ENCODE measurements around the gene KRTAP5-8. TPM values are rescaled to one million over a fixed set of nuclear protein-coding genes. Genes with fewer than 3 reads are reported as not detected.

The KRTAP5-8 gene
- total RNA-seq, 2 donors from 2014 or later = not detected

DNA sequence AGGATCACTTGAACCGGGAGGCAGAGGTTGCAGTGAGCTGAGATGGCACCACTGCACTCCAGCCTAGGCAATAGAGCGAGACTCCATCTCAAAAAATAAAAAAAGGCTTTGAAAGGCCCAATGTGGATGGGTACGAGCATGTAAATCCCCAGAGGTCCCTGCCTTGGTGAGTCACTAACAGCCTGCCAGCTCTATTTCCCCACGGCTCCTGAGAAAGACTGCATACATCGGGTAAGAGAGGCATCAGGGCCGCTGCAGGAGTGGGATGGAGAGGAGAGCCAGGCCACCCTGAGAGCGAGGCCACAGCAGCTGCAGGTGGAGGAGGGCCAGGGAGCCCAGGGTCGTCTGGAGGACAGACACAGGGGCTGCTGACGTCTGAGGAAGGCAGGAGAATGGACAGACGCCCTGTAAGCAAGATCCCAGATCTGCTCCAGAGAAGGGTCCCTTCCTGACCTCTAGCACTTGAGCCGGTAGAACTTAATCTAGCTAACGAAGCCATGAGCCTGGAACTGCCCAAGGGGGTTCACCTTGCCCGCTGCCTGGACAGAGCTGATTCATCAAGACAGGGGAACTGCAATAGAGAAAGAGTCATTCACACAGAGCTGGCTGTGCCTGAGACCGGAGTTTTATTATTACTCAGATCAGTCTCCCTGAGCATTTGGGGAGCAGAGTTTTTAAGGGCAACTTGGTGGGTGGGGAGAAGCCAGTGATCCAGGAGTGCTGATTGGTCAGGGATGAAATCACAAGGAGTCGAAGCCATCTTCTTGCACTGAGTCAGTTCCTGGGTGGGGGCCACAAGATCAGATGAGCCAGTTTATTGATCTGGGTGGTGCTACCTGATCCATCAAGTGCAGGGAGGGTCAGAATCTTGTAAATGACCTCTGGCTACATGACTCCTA lies 5.3 kb downstream of the KRTAP5-8 start:
- H3K36me3 Mint-ChIP-seq = no peaks in the 10 kb centered on the region
- DNase-seq (ENCODE audit: low spot score) (no peak), ATAC-seq (no peak)
- H3K9me3 Mint-ChIP-seq = no peaks in the 10 kb centered on the region
- no peak overlapping the region for H3K4me3 Mint-ChIP-seq
- H3K27ac Mint-ChIP-seq = no peak overlapping the region
- H3K4me1 Mint-ChIP-seq (ENCODE audit: low read depth in 2 of 2) = peaks cover 9 to 12% of the 10 kb centered on the region in 2 donors
- peaks cover 18 to 20% of the 10 kb centered on the region in 2 donors for H3K27me3 Mint-ChIP-seq

DNA sequence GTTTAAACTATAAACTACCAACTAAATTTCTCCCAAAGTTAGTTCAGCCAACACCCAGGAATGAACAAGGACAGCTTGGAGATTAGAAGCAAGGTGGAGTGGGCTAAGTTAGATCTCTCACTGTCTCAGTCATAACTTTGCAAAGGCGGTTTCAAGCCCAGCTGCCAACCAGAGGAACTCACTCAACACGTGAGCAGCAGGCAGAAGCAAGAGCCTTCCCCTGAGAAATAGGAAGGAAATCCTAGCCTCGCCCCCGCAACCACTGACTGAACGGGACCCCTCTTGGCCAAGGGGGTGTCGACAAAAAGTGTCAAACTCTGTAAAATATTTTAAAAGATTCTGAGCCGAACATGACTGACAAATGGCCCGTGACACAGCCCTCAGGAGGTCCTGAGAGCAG lies 6.0 kb downstream of the KRTAP5-8 start:
- Mint-ChIP-seq H3K4me3 (no peak overlapping the region), H3K4me1 (ENCODE audit: low read depth in 2 of 2) (peaks cover 9 to 12% of the 10 kb centered on the region in 2 donors), H3K9me3 (no peaks in the 10 kb centered on the region), H3K27ac (no peak overlapping the region), H3K36me3 (no peaks in the 10 kb centered on the region), H3K27me3 (peaks cover 19 to 22% of the 10 kb centered on the region in 2 donors)
- DNase-seq (ENCODE audit: low spot score) (no peak), ATAC-seq (no peak)

DNA sequence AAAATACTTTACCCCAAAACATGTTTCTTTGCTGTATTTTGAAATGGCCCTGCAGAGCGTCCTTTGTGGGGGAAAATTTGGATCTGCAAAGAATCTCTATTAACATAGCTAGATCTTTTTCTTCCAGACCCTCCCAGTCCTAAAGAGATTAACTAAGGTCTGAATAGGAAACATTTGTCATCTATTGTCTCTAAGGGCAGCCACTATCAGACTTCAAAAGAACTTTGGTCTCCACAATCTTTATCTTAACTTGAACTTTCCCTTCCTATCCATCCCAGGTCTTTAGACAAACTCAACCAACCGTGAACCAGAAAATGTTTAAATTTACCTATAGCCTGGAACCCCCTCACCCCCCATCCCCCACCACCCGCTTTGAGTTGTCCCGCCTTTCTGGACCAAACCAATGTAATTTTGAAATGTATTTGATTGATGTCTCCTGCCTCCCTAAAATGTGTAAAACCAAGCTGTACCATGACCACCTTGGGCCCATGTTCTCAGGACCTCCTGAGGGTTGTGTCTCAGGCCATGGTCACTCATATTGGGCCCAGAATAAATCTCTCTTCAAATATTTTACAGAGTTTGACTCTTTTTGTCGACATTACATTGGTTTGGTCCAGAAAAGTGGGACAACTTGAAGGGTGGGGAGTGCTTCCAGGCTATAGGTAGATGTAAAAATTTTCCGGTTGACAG lies 6.8 kb downstream of the KRTAP5-8 start:
- no peak overlapping the region for H3K27ac Mint-ChIP-seq

DNA sequence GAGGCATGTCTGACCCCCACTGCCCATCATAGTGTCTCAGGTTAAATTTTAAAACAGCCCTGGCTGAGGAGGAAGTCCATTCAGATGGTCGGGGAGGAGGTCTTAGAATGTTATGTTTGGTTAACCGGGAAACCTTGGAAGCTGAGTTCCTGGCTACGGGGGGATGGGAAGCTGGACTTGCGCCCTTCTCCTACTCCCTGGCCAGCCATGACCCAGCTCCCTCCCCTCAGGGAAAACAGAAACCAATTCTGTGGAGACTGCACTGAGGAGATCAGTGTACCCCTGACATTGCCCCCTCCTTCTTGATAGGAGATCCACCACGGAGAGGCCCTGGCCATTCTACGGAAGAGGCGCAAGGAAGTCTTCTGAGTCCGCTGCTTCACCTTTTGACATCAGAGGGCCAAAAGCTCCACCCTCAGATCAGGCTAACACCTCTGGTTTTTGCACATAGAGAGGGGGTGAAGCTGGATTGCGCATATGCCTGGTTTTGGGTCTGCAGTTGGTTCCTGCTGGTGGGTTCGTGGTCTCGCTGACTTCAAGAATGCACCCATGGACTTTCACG lies 7.7 kb downstream of the KRTAP5-8 start:
- Mint-ChIP-seq H3K4me3 (no peak overlapping the region), H3K9me3 (no peaks in the 10 kb centered on the region), H3K27ac (no peak overlapping the region), H3K27me3 (peaks cover 27 to 35% of the 10 kb centered on the region in 2 donors), H3K36me3 (no peaks in the 10 kb centered on the region), H3K4me1 (ENCODE audit: low read depth in 2 of 2) (peaks cover 9 to 12% of the 10 kb centered on the region in 2 donors)
- ATAC-seq (no peak), DNase-seq (ENCODE audit: low spot score) (no peak)

More for the DNA sequence above, 6.8 kb downstream of the KRTAP5-8 start:
- Mint-ChIP-seq H3K4me1 (ENCODE audit: low read depth in 2 of 2) (peaks cover 9 to 12% of the 10 kb centered on the region in 2 donors), H3K27me3 (peaks cover 22 to 28% of the 10 kb centered on the region in 2 donors), H3K36me3 (no peaks in the 10 kb centered on the region), H3K4me3 (no peak overlapping the region), H3K9me3 (no peaks in the 10 kb centered on the region)
- DNase-seq (ENCODE audit: low spot score) = no peak
- no peak for ATAC-seq

DNA sequence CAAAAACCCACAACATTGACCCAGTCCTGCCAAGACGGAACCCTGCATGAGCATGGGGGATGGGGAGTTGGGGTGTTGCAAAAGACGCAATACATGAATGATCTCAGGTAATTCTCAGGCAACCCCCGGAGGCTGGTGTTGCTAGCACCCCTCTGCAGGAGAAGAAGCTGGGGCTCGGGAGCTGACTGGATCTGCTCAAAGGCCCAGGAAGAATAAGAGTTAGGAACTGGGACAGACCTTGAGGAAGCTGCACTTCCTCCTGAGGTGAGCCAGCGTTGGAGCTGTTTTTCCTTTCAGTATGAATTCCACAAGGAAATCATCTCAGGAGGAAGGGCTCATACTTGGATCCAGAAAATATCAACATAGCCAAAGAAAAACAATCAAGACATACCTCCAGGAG lies 10.3 kb downstream of the KRTAP5-8 start, which contains the start of gene KRTAP5-9:
KRTAP5-9 (plus strand) TSS at position 301 of the 400 bp plus-strand sequence. CDS start 238 bp downstream, outside the sequence.
- peaks cover 8 to 9% of the 10 kb centered on the region in 2 donors for H3K4me1 Mint-ChIP-seq (ENCODE audit: low read depth in 2 of 2)
- no peak for DNase-seq (ENCODE audit: low spot score)

DNA sequence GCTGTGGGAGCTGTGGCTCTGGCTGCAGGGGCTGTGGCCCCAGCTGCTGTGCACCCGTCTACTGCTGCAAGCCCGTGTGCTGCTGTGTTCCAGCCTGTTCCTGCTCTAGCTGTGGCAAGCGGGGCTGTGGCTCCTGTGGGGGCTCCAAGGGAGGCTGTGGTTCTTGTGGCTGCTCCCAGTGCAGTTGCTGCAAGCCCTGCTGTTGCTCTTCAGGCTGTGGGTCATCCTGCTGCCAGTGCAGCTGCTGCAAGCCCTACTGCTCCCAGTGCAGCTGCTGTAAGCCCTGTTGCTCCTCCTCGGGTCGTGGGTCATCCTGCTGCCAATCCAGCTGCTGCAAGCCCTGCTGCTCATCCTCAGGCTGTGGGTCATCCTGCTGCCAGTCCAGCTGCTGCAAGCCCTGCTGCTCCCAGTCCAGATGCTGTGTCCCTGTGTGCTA lies 10.9 kb downstream of the KRTAP5-8 start:
- DNase-seq (ENCODE audit: low spot score) = no peak
- Mint-ChIP-seq H3K9me3 (no peaks in the 10 kb centered on the region), H3K27ac (no peak overlapping the region), H3K4me3 (no peak overlapping the region), H3K27me3 (peaks cover 25 to 39% of the 10 kb centered on the region in 2 donors), H3K36me3 (no peaks in the 10 kb centered on the region), H3K4me1 (ENCODE audit: low read depth in 2 of 2) (peaks cover 2 to 4% of the 10 kb centered on the region in 2 donors)
- no peak for ATAC-seq

More for the DNA sequence above, 10.3 kb downstream of the KRTAP5-8 start, which contains the start of gene KRTAP5-9:
- Mint-ChIP-seq H3K27ac (no peak within 1 kb of the TSS), H3K9me3 (no peaks in the 10 kb centered on the region), H3K27me3 (peaks cover 25 to 39% of the 10 kb centered on the region in 2 donors), H3K4me3 (no peak within 1 kb of the TSS), H3K36me3 (no peaks in the 10 kb centered on the region)
- ATAC-seq = no peak

DNA sequence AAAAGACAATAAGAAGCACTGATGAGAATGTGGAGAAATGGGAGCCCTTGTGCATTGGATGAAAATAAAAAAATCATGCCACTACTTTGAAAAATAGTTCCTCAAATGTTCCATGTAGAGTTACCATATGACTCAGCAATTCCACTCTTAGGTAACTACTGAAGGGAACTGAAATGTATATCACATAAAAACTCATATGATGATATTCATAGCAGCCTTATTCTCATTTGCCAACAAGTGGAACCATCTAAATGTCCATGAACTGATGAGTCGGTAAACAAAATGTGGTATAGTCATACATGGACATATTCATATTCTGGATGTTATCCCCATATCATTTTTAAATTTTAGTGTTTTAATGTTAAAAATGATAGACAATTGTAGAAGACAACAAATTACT lies 13.9 kb downstream of the KRTAP5-8 start:
- Mint-ChIP-seq H3K4me3 (no peak overlapping the region), H3K27me3 (peaks cover 20 to 42% of the 10 kb centered on the region in 2 donors), H3K4me1 (ENCODE audit: low read depth in 2 of 2) (no peaks in the 10 kb centered on the region), H3K9me3 (no peaks in the 10 kb centered on the region), H3K36me3 (no peaks in the 10 kb centered on the region), H3K27ac (no peak overlapping the region)
- ATAC-seq (no peak), DNase-seq (ENCODE audit: low spot score) (no peak)

DNA sequence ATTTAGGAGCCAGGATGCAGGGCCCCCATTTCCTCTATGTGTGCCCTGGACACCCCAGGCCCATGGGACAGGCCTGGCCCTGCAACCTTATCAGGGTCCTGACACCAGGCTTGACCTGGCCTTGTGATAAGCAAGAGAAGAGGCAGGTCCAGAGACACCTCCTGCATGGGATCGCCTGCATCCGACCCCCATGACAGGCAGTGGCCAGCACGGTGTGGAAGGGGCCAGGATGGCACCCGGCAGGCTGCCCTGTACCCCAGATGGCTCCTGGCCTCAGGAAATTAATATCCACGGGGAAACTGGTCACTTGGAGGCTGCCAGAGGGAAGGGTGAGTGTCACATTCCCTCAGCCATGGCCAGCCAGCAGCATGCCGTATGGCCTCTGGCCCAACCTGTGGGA lies 17.2 kb downstream of the KRTAP5-8 start:
- DNase-seq (ENCODE audit: low spot score) = no peak
- H3K36me3 Mint-ChIP-seq = no peaks in the 10 kb centered on the region
- H3K27me3 Mint-ChIP-seq = peaks cover 10 to 26% of the 10 kb centered on the region in 2 donors
- peak; percentile 13 to 36 for ATAC-seq
- H3K9me3 Mint-ChIP-seq = no peaks in the 10 kb centered on the region
- H3K27ac Mint-ChIP-seq = no peak overlapping the region
- no peaks in the 10 kb centered on the region for H3K4me1 Mint-ChIP-seq (ENCODE audit: low read depth in 2 of 2)
- H3K4me3 Mint-ChIP-seq = no peak overlapping the region

DNA sequence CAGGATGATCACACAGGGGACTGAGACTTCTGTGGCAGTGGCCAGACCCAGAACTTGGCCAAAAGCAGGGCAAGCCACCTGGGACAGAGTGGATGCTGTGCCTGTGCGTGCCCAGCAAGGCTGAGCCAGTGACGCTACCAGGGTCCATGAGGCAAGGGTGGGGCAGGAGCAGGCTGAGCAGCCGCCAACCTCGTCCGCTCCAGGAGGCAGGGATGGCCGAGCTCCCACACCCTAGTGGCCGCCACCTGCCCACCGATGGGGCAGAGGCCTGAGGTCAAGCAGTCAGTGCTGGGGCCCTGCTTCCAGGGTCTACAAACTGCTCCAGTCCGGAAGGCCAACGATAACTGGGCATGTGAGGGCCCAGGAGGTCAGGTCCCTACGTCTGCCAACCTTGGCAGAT lies 17.7 kb downstream of the KRTAP5-8 start:
- DNase-seq (ENCODE audit: low spot score) = no peak
- Mint-ChIP-seq H3K4me3 (no peak overlapping the region), H3K27ac (no peak overlapping the region), H3K27me3 (peaks cover 5 to 22% of the 10 kb centered on the region in 2 donors), H3K4me1 (ENCODE audit: low read depth in 2 of 2) (no peaks in the 10 kb centered on the region), H3K36me3 (no peaks in the 10 kb centered on the region), H3K9me3 (no peaks in the 10 kb centered on the region)
- peak in 1 of 2 donors; percentile 6 for ATAC-seq

DNA sequence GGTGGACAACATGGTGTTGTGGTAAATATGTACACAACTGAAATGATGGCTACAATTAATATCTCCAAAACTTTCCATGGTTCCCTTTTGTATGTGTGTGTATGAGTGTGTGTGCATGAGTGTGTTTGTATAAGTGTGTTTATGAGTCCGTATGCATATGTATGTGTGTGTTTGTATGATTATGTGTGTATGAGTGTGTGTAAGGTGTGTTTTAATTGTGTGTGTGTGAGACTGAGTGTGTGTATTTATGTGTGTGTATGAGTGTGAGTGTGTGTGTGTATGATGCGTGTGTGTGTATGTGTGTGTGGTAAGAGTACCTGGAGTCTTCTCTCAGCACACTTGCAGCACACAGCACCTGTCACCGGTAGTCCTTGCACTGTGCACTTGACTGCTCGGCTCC lies 18.2 kb downstream of the KRTAP5-8 start:
- no peak overlapping the region for H3K4me3 Mint-ChIP-seq
- H3K9me3 Mint-ChIP-seq = no peaks in the 10 kb centered on the region
- peaks cover 7 to 22% of the 10 kb centered on the region in 2 donors for H3K27me3 Mint-ChIP-seq
- DNase-seq (ENCODE audit: low spot score) = no peak
- no peak overlapping the region for H3K27ac Mint-ChIP-seq
- H3K36me3 Mint-ChIP-seq = no peaks in the 10 kb centered on the region
- no peak for ATAC-seq
- no peaks in the 10 kb centered on the region for H3K4me1 Mint-ChIP-seq (ENCODE audit: low read depth in 2 of 2)

DNA sequence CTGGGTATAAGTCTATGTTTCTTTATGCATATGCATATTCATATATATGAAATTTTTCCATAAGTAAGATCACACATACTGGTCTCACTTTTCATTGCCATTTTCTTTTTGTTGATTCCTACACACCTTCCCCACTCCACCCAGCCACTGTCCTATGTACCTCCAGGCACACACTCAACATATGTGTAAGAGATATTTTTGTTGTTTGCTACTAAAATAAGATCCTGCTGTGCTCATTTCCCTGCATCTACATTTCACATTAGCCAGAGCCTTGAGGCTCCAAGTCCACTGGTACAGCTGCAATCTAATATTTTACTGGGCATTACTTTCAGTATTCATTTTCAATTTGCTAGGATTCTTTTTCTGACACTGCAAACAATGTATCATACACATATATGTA lies 19.4 kb downstream of the KRTAP5-8 start:
- H3K9me3 Mint-ChIP-seq = no peaks in the 10 kb centered on the region
- H3K27me3 Mint-ChIP-seq = peaks cover 13 to 26% of the 10 kb centered on the region in 2 donors
- H3K36me3 Mint-ChIP-seq = no peaks in the 10 kb centered on the region
- H3K27ac Mint-ChIP-seq = no peak overlapping the region
- ATAC-seq = no peak
- DNase-seq (ENCODE audit: low spot score) = no peak
- H3K4me3 Mint-ChIP-seq = no peak overlapping the region
- H3K4me1 Mint-ChIP-seq (ENCODE audit: low read depth in 2 of 2) = no peaks in the 10 kb centered on the region

DNA sequence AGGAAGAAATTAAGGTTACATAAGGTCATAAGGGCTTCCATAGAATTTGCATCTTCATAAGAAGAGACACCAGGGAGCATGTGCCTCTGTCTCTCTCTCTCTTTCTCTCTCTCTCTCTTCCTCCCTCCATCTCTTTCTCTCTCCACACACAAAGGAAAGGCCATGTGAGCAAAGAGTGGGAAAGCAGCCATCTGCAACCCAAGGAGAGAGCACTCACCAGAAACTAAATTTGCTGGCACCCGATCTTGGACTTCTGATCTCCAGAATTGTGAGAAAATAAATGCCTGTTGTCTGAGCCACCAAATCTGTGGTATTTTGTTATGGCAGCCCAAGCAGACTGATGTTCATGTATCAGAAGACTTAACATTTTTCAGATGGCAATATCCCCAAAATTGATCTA lies 21.2 kb downstream of the KRTAP5-8 start:
- no peak overlapping the region for H3K4me3 Mint-ChIP-seq
- no peak for ATAC-seq
- H3K36me3 Mint-ChIP-seq = no peaks in the 10 kb centered on the region
- no peak for DNase-seq (ENCODE audit: low spot score)
- H3K27ac Mint-ChIP-seq = no peak overlapping the region
- H3K27me3 Mint-ChIP-seq = peaks cover 23 to 43% of the 10 kb centered on the region in 2 donors
- H3K4me1 Mint-ChIP-seq (ENCODE audit: low read depth in 2 of 2) = peaks cover 0 to 5% of the 10 kb centered on the region in 2 donors
- no peaks in the 10 kb centered on the region for H3K9me3 Mint-ChIP-seq

DNA sequence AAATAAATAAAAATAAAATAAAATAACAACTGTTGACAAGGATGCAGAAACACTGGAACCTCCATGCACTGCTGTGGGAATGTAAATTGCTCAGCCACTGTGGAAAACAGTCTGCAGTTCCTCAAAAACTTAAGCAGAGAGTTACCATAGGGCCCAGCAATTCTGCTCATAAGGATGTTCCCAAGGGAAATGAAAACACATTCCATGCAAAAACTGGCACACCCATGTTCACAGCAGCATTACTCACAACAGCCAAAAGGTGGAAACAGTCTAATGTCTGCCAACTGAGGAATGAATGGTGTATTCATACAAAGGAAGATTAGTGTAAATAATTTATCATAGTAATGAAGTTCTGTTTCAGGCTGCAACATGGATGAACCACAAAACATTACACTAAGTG lies 24.3 kb downstream of the KRTAP5-8 start:
- Mint-ChIP-seq H3K4me3 (no peak overlapping the region), H3K27me3 (peaks cover 35 to 53% of the 10 kb centered on the region in 2 donors), H3K9me3 (no peaks in the 10 kb centered on the region), H3K27ac (no peak overlapping the region), H3K36me3 (no peaks in the 10 kb centered on the region), H3K4me1 (ENCODE audit: low read depth in 2 of 2) (peaks cover 0 to 5% of the 10 kb centered on the region in 2 donors)
- DNase-seq (ENCODE audit: low spot score) (no peak), ATAC-seq (no peak)

Measured in natural killer cell treated with Interleukin-12 subunit alpha and Interleukin-12 subunit beta and Interleukin-15 and Interleukin-18, amount 100 ng/mL, for 72 hours (primary cell).